Activated CD8-positive, alpha-beta memory T cell treated with anti-CD3 and anti-CD28 coated beads for 1 hour (primary cell): ENCODE measurements around the gene CCL4L2.
"Not testable (repeated sequence)": the region's sequence is repeated elsewhere in the genome, so short reads cannot be mapped to it uniquely, and the experiment has no call there.

Experiments used
- DNase-seq, 2 donors: peaks; one replicate each; pipeline ENCODE4 v3.0.0-alpha.2; 2020; ENCODE audit warnings: low read depth in 1 of 2; ENCODE audit errors: extremely low read depth in 1 of 2

Gene CCL4L2

DNA sequence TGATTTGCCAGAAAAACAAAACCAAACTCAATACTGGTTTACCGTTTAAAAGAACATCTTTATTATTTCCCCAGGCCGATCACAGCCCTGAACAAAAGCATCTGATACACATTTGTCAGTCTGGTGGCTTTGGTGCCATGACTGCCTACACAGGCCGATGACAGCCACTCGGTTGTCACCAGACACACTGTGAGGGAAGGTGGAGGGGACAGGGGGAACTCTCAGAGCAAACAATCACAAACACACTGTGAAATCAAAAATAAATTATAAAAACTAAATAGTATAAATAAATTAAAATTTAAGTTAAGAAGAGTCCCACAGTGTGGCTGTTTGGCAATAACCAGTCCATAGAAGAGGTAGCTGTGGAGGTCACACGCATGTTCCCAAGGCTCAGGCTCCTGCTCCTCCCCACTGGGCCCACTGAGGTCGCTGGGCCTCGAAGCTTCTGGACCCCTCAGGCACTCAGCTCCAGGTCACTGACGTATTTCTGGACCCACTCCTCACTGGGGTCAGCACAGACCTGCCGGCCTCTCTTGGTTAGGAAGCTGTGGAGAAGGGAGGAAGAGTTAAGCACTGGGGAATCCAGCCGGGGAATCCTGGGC, 15.9 kb upstream of the CCL4L2 start:
- DNase-seq = not testable (repeated sequence)

DNA sequence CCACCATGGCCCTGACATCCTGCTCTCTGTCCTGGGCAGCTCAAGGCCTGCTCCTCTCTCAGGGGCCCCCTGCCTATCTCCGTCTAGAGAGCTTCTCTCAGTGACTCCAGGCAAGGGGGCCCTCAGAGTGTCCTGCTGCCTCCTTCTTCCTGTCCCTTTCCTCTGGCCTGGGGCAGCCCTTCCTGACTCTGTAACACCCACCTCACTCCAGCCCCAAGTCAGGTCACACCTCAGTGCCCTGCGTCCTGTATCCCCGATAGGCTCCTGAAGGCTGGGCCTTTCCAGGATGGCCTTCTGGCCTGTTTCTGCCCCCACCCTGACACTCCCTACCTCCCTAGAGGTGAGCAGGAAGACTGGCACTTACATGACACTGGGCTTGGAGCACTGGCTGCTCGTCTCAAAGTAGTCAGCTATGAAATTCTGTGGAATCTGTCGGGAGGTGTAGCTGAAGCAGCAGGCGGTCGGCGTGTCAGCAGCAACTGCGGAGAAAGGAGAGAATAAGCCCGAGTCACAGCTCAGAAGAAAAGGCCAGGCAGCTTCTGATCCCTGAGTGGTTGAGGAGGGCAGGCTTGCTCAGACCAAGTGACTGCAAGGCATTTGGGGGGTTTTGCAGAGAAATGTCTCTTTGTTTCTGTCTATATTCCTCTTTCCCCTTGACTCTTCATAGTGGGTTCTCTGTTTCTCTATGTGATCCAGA, 15.3 kb upstream of the CCL4L2 start:
- DNase-seq = no peak

DNA sequence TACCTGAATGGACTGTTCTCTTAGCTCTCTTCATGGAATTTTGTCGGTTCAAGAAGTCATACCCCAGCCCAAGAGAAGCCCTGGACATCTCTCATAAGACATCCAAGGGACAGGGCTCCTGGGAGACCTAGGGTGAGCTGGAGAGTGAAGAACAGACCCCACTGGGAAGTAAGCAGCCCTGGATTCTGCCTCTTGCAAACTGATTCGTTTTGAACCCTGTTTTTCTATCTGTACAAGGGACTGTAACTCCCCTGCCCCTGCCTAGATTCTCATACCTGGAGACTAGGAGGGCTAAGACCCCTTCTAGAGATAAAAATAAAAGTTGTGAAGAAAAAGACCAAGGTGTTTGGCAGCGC, 14.8 kb upstream of the CCL4L2 start:
- no peak for DNase-seq

DNA sequence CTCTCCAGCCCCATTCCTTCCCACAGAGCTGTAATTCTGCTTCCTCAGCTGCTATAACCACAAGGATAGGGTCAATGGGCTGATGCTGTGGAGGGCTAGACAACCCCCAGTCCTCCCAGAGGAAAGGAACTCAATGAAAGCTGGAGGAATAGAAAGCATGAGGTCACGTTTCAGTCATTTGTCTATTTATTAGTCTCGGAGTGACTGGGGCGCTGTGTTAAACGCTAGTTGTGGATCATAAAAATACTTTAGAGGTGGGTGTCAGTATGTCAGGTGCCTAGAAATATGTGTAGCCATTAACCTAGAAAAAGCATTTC, 13.5 kb upstream of the CCL4L2 start:
- no peak for DNase-seq

DNA sequence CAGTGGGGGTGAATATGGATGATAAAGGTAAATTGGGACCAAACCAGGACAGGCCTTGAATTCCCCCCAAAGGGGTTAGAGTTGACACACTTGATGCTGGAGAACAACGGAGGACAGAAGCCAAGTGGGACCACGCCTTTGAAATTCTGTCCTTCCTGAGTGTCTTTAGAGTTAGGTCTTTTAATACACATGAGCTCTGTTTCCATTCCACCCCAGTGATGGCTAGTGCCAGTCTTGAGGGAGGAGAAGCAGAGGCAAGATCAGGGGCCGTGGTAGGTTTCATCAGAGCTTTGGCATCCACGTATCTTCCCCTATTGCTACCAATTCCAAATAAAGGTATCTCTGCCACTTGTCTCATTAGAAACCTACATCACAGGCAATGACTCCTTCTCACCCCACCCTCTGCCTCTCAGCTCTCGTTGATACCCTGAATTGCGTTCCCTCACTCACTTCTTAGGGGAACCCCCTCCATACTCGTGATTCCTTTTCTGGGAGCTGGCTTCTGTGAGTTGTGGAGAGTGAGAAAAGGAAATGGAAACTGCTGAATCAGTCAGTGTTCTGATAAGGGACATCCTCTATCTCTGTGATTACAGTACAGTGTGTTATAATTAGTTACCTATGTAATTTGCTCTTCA, 11.9 kb upstream of the CCL4L2 start:
- no peak for DNase-seq

DNA sequence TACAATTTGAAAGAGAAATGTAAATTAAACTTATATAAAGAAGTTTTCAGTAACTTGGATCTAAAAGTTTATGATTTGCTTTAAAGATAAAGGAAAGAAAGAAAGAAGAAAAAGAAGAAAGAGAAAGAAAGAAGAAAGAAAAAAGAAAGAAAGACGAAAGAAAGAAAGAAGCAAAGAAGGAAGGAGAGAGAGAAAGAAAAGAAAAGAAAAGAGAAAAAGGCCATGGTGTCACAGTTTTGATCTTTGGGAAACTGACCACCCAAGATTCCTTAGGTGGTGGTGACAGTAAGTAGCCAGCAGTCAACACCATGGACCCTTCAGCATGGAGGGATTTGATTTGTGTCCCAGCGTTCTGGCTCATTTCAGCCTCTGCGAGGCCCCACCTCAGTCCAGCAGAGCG, 9.8 kb upstream of the CCL4L2 start:
- not testable (repeated sequence) for DNase-seq

DNA sequence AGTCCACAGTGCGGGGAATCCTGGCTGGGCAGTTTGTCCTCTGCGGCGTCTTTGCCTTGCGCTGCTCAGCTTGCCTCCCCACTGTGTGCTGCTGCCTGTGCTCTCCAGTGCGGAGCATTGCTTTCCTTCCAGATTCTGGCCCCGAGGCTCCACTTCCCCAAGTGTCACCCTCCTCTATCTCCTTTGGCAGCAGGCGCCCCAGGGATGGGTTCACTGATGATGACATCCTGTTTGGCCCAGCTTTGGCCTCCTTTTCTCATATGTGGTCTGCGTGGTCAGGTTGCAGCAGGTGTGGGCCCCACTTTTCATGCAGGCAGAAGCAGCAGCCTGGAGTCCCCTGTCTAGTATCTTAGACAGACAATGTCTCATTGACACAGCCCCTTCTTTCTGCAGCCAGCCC, 9.4 kb upstream of the CCL4L2 start:
- not testable (repeated sequence) for DNase-seq

DNA sequence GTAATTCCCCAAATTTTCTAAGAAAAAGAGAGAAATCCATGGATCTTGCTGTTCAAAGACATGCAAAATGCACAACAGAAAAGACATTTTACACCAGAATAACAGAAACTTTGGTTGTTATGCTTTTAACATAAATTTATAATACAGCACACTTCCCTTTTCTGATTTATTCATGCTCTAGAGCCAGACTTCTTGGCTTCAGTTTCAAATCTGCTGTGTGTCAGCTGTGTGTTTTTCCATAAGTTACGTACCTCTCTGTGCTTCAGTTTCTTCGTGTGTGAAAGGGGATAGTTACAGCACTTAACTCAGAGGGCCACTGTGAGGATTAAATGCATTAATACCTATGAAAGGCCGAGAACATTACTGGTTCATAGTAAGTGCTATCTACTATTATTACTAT, 7.5 kb upstream of the CCL4L2 start:
- DNase-seq = no peak

DNA sequence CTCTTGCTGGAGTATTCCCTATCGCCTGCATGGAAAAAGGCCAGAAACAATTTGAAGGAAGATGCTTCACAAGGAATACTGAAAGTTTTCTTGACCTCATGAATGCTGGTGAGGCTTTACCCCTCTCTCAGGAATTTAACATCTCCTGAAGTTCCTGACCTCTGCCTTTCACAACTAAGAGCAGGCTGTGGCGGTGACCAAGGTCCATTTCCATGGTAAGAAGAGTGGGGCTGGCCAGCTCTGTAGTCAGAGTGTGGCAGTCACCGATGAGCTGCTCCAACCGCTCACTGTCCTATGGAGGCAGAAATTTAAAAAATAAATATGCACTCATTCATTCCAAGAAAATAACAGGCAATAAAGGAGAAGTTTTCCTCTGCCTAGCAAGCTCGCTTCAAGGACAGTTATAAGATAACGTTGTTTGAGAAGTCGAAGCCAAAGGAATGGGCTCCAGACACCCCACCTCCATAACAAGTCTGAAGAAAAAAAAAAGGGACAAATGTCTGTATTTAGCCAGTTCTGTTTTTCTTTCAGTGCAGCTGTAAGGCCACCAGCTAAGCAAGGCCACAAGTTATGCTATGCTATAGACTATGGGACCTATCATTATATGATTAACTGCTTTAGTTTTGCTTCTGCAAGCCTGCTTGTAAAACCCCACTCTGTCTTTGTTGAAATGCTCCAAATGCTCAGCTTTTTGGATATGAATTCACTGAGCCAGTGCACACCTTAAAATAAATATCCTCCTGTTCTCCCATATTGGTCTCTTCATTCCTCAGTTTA, 6.0 kb upstream of the CCL4L2 start:
- DNase-seq = no peak

DNA sequence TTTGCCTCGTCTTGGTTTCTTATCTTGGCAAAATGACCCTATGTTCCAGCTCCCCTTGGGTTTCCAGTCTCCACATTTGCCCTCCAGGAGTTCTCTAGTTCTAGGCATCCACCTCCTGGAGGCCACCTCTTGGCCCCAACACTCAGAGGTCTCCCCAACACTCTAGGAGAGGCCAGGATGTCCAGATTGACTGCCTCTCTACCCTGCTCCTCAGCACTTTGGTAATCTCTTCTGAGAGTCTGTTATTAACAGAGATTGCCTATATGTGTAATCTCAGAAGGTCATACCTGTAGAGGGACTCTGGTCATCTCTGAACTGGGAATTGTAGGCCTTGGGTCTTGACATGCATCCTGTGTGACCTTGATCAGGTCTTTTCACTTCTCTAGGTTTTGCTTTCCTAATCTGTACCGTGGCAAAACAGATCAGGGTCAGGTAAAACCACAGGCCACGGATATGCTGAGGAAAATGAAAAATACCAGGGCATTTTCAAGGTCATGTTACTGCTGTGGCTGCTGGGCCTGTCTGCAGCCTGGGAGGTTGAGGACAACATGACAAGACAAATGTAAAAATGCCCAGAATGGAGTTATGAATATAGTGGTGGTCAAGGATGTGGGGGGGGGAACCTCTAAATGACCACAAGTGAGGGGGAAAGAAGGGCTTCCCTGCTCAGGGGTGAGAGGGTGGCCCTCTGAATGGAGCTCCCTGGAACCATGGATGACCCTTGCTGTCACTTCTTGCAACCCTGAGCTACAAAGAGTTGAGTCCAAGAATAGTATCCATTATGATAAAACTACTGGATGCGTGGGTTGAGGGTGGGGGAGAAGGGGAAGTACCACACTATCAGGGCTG, 5.0 kb upstream of the CCL4L2 start:
- DNase-seq = no peak

DNA sequence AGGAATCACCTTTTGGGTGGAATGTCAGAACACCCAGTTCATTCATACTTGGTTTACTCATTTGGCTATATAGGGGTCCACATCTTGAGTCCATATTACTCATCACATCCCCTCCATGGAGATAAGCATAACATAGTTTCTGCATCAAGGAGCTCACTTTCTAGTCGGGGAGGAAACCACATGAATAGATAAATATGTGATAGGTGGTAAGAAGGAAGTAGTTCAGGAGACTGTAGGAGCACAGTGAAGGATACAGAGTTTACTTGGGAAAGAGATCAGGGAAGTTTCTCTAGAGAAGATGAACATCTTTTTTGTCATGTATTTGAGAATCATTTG, 4.4 kb upstream of the CCL4L2 start:
- not testable (repeated sequence) for DNase-seq

DNA sequence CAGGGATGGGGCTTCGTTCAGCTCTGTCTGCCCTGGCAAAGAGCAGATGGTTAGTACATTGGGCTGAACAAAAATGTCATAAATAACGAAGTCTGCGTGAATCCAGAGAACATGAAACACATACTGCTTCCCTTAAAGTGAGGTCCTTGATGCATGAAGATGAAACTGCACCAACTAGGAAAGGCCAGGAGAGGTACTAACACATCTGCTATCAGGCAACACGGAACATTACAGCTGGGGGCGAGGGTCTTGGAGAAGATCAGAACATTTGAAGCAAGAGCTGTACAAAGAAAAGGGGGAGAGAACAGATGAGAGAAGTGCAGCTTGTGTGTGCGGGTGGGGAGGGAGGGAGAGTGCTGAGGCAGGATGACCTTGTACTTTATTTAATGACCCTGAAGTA, 3.5 kb upstream of the CCL4L2 start:
- not testable (repeated sequence) for DNase-seq

DNA sequence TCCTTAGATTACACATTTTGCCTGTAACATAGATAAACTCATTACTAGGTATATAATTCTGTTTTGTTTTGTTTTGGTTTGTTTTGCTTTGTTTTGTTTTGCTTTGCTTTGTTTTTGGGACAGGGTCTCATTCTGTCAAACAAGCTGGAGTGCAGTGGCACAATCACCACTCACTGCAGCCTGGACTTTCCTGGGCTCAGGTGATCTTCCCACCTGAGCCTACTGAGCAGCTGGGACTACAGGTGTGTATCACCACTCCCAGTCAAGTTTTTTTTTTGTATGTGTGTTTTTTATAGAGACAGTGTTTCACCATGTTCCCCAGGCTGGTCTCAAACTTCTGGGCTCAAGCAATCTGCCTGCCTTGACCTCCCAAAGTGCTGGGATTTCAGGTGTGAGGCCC, 1.3 kb upstream of the CCL4L2 start:
- no peak for DNase-seq

DNA sequence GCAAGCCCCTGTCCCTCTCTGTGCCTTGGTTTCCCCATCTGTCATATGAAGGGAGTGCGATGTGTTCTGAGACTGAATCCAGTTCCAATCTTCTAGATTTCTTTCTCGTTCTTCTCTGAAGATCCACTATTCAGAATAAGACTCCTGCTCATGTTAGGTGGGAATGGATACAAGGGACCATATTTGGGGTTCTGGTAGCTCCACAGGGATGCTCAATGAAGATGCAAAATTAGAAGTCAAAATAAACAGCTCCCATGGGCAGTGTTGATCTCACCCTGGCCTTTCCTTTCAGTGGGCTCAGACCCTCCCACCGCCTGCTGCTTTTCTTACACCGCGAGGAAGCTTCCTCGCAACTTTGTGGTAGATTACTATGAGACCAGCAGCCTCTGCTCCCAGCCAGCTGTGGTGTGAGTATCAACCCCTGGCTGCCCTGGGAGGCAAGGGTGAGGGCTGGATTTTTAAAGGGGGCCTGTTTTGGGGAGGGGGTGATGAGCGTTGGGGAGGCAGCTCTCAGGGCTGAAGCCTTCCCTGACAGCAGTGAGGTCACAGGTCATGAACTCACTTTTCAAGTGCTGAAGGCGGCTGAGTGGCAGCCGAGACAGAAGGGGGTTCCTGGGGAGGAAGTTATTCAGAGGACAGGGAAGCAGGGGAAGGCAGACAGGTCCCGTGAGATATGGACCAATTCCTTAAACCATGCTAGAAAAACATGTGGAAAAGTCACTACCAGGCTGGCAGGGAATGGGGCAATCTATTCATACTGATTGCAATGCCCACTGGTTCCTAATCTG, 815 bp downstream of the CCL4L2 start:
- DNase-seq = not testable (repeated sequence)

DNA sequence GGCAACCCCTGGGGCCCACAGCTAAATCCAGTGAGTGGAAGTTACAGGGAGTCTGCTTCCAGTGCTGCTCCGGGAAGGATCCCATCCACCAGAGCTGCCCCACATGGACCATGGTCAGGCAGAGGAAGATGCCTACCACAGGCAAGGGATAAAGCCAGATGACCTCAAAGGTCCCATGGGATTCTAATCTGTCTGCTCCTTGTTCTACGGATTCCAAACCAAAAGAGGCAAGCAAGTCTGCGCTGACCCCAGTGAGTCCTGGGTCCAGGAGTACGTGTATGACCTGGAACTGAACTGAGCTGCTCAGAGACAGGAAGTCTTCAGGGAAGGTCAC, 1.4 kb downstream of the CCL4L2 start:
- DNase-seq = no peak

DNA sequence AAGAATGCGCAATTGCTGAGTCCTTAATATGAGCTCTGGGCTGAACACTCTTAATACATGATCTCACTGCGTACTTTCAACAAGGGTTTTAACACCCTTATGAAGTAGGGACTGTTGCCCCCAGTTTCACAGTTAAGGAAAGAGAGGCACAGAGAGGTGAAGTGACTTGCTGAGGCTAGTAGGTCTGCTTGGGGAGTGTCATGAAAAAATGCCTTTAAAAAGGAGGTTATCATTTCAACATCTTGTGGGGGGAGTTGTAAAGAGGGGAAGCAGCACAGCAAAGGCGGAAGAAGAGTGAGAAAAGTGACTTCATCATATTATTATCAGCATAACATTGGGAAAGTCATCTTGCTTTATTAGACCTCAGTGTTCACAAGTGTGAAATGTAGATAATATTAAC, 2.1 kb downstream of the CCL4L2 start:
- DNase-seq = no peak

DNA sequence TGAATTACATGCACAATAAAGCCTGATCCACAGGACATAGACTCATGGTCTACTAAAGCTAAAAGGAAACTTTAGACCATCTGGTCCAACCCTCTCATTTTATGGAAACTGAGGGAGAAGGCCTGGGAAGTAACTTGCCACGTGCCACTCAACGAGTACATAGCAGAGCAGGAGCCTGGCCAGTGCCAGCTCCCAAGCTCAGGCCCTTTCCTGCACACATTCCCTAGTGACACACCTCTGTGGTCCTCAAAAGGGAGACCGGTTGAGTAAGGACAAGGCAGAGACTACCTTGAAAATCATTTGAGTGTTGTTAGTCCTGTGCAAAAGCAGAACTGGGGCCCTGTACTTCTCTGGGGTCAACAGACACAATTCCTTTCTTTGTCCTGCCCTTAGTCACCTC, 2.8 kb downstream of the CCL4L2 start:
- no peak for DNase-seq

DNA sequence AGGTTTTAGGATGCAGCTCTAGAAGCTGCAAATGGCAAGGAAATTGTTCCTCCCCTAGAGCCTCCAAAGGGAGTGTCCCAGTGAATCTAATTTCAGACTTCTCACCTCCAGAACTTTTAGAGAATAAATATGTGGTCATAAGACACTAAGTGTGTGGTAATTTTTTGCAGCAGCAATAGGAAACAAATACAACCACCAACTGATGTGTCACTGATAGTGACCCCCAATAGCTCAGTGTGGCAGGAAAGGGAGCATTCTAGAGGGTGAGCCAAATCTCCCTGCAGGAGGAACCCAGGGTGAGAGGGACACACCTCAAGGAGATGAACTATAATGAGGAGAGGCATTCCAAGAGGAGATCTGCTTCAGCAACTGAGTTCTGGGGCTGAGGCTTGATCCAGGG, 4.1 kb downstream of the CCL4L2 start:
- no peak for DNase-seq

DNA sequence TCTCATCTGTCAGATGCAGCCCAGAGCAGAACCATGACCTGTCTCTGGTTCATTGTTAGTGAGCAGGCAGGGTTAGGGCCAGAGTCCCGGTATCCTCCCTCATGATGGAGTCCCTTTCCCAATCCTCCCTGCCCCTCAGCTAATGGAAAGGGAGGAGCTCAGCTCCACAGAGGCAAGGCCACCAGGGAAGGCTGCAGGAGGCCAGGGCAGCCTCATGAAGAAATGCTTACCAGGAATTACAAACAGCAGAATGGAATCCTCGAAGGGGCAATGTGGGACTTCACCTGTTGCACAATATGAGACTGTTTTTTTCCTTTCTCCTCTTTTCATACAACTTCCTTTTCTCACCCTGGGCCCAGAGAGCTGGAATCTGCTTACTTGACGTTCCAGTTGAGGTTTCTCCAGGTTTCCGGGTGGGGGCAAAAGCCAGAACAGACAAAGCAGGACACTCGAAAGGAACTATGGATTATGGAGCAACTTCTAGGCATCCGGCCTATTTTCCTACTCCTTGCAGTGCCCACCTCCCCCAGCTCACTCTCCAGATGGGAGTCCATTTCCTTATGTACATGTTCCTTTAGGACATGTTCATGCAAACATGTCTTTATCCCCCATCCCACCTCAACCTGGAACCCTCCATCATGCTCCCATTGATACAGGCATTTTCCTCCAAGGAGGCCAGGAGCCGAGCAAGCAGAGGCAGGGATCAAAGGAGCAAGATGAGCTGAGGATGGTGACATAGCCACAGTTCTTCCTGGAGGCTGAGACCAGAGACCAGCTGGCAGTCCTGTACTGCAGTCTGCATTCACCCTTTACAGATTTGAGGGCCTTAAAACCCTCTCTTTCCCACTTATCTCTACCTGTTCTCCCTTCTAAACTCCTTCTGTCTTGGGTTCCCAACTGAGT, 4.8 kb downstream of the CCL4L2 start:
- DNase-seq = not testable (repeated sequence)
